Gastrocnemius medialis (tissue), 4 donors: ENCODE measurements around the gene ATE1.
"Not testable (repeated sequence)": the region's sequence is repeated elsewhere in the genome, so short reads cannot be mapped to it uniquely, and the experiment has no call there.

ENCODE experiments used
- CTCF ChIP-seq, 5 experiments: fragments of 450-650 bp in 3 of 5; fragments of 200-600 bp in 2 of 5; sonication (generic) in 2 of 5; IDR thresholded peaks in 4 of 5; conservative IDR thresholded peaks in 1 of 5; 1 replicate in 4 of 5; 2 replicates in 1 of 5; pipeline ENCODE4 v1.5.1; 2016 to 2019; ENCODE audit warnings: antibody characterized with exemption in 5 of 5, mild to moderate bottlenecking in 3 of 5, moderate library complexity in 3 of 5
- POLR2A ChIP-seq, 2 donors: fragments of 450-650 bp; IDR thresholded peaks; one replicate each; pipeline ENCODE4 v1.6.1; 2017; ENCODE audit warnings: antibody characterized with exemption in 2 of 2, mild to moderate bottlenecking in 2 of 2, moderate library complexity in 2 of 2

DNA sequence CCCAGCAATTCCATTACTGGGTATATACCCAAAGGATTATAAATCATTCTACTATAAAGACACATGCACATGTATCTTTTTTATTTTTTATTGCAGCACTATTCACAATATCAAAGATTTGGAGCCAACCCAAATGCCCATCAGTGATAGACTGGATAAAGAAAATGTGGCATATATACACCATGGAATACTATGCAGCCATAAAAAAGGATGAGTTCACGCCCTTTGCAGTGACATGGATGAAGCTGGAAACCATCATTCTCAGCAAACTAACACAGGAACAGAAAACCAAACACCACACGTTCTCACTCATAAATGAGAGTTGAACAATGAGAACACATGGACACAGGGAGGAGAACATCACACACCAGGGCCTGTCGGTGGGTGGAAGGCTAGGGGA is 228.1 kb downstream of the ATE1 start:
- not testable (repeated sequence) for TF ChIP-seq POLR2A (IDR thresholded peaks at IDR 0.05); CTCF (IDR thresholded peaks at IDR 0.05 in 4 of 5, conservative IDR thresholded peaks at IDR 0.05 in 1 of 5)
